HT1080 (cell line): ENCODE measurements around the gene KRTAP16-1. TPM values are rescaled to one million over a fixed set of nuclear protein-coding genes. Genes with fewer than 3 reads are reported as not detected.
"Not testable (repeated sequence)": the region's sequence is repeated elsewhere in the genome, so short reads cannot be mapped to it uniquely, and the experiment has no call there.

Experiments used
- DNase-seq: peaks from one replicate; pipeline ENCODE4 v3.0.0-alpha.2; 2015; ENCODE audit warnings: low read depth
- polyA plus RNA-seq, 2 experiments: library from polyadenylated mRNA; depleted of rRNA; stranded (reverse); fragments of >200 nt; gene quantifications; 2 replicates each; pipeline ENCODE4 v1.2.3, GENCODE V29; 2015
- total RNA-seq: library from RNA; depleted of rRNA; stranded (reverse); fragments of >200 nt; shearing (Covaris generic); gene quantifications from 2 replicates; pipeline ENCODE4 v1.2.3, GENCODE V29; 2014; rRNA removed

The KRTAP16-1 gene
- not detected in 2 replicates for total RNA-seq
- polyA plus RNA-seq (2015; cell fraction: cytosol; rRNA removed): not detected in 2 replicates
- polyA plus RNA-seq (2015; cell fraction: nucleus; rRNA removed): not detected in 2 replicates

- DNase-seq: no peak
These were observed at the start of gene KRTAP16-1 for GRCh38 chr17:41308918-41309359. Gene KRTAP16-1, minus strand, starts transcription at chr17:41309309. Its CDS starts 56 bp downstream, at chr17:41309253.

- no peak for DNase-seq
These were observed 45.4 kb upstream of the KRTAP16-1 start for GRCh38 chr17:41354536-41354935.

DNA sequence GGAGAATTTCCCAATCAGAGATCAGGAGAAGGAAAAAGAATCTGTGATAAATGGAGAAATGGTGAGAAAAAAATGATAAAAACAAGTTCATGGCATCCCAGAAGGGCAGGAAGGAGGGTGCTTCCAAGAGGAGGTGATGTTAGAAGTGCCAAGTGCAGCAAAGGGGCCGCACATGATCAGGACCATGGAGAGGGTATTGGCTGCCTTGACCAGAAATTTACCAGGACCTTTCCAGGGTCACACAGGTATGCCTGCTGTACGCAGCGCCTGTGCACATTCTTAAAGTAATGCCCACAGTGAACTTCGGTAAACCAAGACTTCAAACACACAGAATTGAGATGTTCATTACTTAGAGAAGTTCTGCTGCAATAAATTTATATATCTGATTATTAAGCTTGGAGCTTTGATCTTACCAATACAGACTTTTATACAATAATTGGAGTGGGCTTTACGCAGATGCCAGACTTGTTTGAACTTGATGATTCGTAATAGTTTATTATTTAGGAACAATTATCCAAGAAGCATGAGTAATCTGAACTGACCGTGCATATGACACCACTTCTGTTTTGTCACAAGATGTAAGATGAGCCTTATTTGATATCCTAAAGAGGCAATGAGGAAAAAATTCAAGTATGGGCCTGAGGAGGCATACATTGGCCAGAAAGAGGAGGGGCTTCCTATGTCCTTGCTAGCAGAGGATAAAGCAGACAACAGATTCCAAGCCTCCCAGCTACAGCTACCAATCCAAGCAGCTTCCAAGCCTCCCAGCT, 43.7 kb upstream of the KRTAP16-1 start:
- DNase-seq: no peak

DNA sequence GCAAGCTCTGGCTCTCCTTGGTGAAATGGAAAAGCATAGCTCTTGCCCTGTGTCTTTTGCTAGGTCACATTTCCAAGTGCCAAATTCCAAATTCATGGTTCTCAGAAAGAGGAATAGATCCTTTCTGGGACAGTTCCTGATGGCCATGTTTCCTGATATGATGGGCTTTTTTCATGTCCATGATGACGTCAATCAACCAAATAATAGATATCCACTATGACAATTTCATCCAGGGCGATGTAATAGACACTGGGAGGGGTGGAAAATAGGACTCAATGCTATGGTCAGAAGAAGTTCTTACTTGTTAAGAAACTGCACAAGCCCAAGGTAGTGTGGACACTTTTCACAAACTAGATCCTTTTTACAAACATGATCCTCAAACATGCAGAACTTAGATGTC, 42.1 kb upstream of the KRTAP16-1 start:
- no peak for DNase-seq

GRCh38 chr17:41350381-41350878, 41.3 kb upstream of the KRTAP16-1 start, which contains the start of gene KRT33A:
Gene KRT33A, minus strand, starts transcription at chr17:41350828. Its CDS starts 61 bp downstream, at chr17:41350767.
- not testable (repeated sequence) for DNase-seq

GRCh38 chr17:41347869-41348760, 39.0 kb upstream of the KRTAP16-1 start:
- no peak for DNase-seq

GRCh38 chr17:41346421-41346820, 37.3 kb upstream of the KRTAP16-1 start:
- DNase-seq: not testable (repeated sequence)

DNA sequence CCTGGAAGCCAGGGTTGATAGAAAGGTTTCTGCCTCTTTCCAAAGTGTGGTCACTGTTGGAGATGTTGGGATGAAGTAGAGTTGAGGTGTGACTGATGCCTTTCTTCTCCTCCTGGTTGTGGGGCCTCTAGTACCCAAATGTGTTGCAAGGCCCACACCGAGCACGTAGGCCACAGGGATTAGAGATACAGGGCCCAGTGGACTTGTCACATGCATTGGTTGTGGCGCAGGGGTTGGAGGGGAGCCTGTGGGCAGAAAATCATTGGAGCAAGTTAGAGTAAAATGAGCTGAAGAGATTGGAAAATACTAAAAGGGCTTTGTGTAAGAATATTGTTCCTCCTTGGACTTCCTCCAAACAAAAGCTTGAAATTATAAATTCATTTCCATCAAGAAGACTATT, 36.9 kb upstream of the KRTAP16-1 start:
- no peak for DNase-seq

DNA sequence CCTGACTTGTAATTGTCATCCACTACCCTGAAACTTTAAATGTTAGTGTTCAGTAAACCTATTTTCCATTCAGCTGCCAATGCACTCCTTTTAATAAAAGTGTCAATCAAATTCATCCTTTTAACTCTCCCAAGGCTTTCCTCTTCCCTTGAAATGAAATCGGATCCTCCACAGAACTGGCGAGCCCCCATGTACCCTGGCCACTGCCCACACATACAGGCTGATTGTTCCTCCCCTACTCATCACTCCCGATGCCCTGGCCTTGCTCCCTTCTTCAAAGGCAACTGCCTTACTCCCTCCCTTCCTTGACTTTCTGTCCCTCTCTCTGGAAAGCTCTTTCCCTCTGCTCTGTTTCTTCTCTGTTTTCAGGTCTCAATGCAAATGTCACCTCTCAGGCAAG, 33.9 kb upstream of the KRTAP16-1 start:
- DNase-seq: no peak

GRCh38 chr17:41340934-41341861, 32.1 kb upstream of the KRTAP16-1 start:
- no peak for DNase-seq

- no peak for DNase-seq
These were observed 31.4 kb upstream of the KRTAP16-1 start for GRCh38 chr17:41340494-41340893.

GRCh38 chr17:41339571-41340172, 30.6 kb upstream of the KRTAP16-1 start:
- no peak for DNase-seq

DNA sequence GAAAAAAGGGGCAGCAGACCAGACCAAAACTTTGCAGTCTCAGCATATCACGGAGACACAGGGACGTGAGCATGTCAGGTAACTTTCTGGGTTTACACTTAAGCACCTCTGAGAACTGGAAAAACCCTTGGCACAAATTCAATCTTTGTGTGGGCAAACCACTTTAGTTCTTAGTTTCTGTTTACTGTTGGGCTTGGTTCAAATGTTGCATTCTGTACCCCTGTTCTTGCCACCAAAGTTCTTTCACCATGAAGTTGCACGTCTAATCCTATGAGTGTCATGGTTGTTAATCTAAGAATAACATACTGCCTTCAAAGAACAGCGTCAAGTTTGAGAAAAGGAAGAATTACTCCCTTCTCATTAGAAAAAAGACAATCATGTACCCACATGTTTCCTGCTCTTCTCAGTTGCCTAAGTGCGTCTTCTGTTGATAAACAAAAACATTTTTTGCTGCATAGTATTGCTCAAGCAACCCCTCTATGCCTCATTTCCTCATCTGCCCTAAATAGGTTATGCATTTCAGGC, 29.9 kb upstream of the KRTAP16-1 start:
- DNase-seq: no peak

DNA sequence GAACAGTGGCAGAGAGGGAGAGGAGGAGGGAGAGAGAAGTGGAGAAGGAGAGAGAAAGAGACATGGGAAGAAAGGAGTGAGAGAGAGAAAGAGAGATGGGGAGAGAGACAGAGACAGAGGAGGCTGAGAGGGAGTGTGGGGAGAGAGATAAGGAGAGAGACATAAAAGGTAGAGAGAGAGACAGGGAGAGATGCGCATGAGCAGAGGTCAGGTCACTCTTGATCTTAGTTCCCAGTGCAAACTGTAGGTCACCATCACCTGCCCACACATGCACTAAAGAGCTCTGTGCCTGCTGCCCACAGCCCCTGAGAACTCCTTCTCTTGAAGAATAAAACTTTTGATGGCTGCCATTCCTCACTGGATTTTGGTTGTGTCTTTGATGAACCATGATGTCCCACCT, 26.6 kb upstream of the KRTAP16-1 start:
- DNase-seq: no peak

GRCh38 chr17:41334385-41335305, 25.5 kb upstream of the KRTAP16-1 start:
- no peak for DNase-seq

- DNase-seq: no peak
These were observed 24.7 kb upstream of the KRTAP16-1 start for GRCh38 chr17:41333836-41334235.

- DNase-seq: no peak
These were observed 24.0 kb upstream of the KRTAP16-1 start for GRCh38 chr17:41333098-41333497.

GRCh38 chr17:41332239-41332638, 23.1 kb upstream of the KRTAP16-1 start:
- no peak for DNase-seq

GRCh38 chr17:41331606-41332005, 22.5 kb upstream of the KRTAP16-1 start:
- DNase-seq: no peak
